HEK293T (cell line): ENCODE results near the gene OSBPL2.

Experiments used
- CTCF ChIA-PET: fragments of 350-600 bp; formaldehyde crosslinking; extraction: SDS; loops from one replicate; lab custom pipeline; 2021; ENCODE audit warnings: antibody characterized with exemption, inconsistent platforms; lab: Yijun Ruan, JAX
- POLR2A ChIA-PET: fragments of 350-600 bp; formaldehyde crosslinking; extraction: SDS; loops from one replicate; lab custom pipeline; 2020; ENCODE audit warnings: antibody characterized with exemption, inconsistent platforms; lab: Yijun Ruan, JAX
- DNase-seq: peaks from one replicate; pipeline ENCODE4 v3.0.0; 2012; ENCODE audit warnings: mixed read lengths; ENCODE audit errors: extremely low spot score
- ARNT ChIP-seq: fragments of 450-650 bp; IDR thresholded peaks from 2 replicates; pipeline ENCODE4 v1.6.1; 2017; ENCODE audit warnings: mild to moderate bottlenecking
- BHLHE40 ChIP-seq: fragments of 450-650 bp; IDR thresholded peaks from 2 replicates; pipeline ENCODE4 v1.6.1; 2016; ENCODE audit warnings: mild to moderate bottlenecking, moderate library complexity, borderline replicate concordance
- CTBP1 ChIP-seq: fragments of 450-650 bp; IDR thresholded peaks from 2 replicates; pipeline ENCODE4 v1.6.1; 2016; ENCODE audit warnings: borderline replicate concordance
- ELF4 ChIP-seq: fragments of 450-650 bp; IDR thresholded peaks from 2 replicates; pipeline ENCODE4 v1.6.1; 2017; ENCODE audit warnings: antibody characterized with exemption
- FOXA1 ChIP-seq: fragments of 450-650 bp; IDR thresholded peaks from 2 replicates; pipeline ENCODE4 v1.6.1; 2016; ENCODE audit warnings: mild to moderate bottlenecking
- FOXK2 ChIP-seq: fragments of 450-650 bp; IDR thresholded peaks from 2 replicates; pipeline ENCODE4 v1.6.1; 2016; ENCODE audit warnings: mild to moderate bottlenecking
- FOXM1 ChIP-seq: fragments of 450-650 bp; IDR thresholded peaks from 2 replicates; pipeline ENCODE4 v1.6.1; 2017; ENCODE audit warnings: mild to moderate bottlenecking, borderline replicate concordance
- HDGF ChIP-seq: fragments of 450-650 bp; IDR thresholded peaks from 2 replicates; pipeline ENCODE4 v1.6.1; 2017; ENCODE audit warnings: antibody characterized with exemption, borderline replicate concordance
- L3MBTL2 ChIP-seq: fragments of 450-650 bp; conservative IDR thresholded peaks from 2 replicates; pipeline ENCODE4 v1.6.1; 2016; ENCODE audit warnings: mild to moderate bottlenecking
- LEF1 ChIP-seq: fragments of 450-650 bp; IDR thresholded peaks from 2 replicates; pipeline ENCODE4 v1.6.1; 2017; ENCODE audit warnings: mild to moderate bottlenecking, borderline replicate concordance
- NFRKB ChIP-seq: fragments of 450-650 bp; IDR thresholded peaks from 2 replicates; pipeline ENCODE4 v1.6.1; 2016; ENCODE audit warnings: mild to moderate bottlenecking, moderate library complexity
- SP1 ChIP-seq: fragments of 450-650 bp; IDR thresholded peaks from 2 replicates; pipeline ENCODE4 v1.6.1; 2017
- SUZ12 ChIP-seq: fragments of 450-650 bp; IDR thresholded peaks from 2 replicates; pipeline ENCODE4 v1.6.1; 2016; ENCODE audit warnings: mild to moderate bottlenecking
- TARDBP ChIP-seq: fragments of 450-650 bp; IDR thresholded peaks from 2 replicates; pipeline ENCODE4 v1.6.1; 2016
- ZNF384 ChIP-seq: fragments of 450-650 bp; IDR thresholded peaks from 2 replicates; pipeline ENCODE4 v1.6.1; 2016
- TF ChIP-seq, protein P1 (sequence below): fragments of 450-650 bp; IDR thresholded peaks from 2 replicates; pipeline ENCODE4 v1.6.1; 2016

The OSBPL2 gene

DNA sequence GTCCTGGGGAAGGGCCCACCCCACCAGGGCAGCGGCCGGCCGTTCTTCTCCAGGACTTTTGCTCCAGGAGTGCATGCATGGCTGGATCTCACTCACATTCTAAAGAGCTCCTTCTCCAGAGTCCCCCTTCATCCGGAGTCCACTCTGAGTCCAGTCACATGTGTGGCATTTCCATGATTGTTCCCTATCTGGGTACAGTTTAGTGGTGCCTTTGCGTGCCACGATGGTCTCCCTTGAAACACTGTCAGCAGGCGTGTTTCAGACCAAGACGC, 20.9 kb downstream of the OSBPL2 start:
- no peak for DNase-seq
- TF ChIP-seq NFRKB (no peak), SP1 (no peak), FOXK2 (no peak), ELF4 (no peak), CTBP1 (no peak), LEF1 (no peak), FOXA1 (no peak), SUZ12 (no peak)
- CTCF ChIA-PET, result no interaction called here
- POLR2A ChIA-PET, result no interaction called here

DNA sequence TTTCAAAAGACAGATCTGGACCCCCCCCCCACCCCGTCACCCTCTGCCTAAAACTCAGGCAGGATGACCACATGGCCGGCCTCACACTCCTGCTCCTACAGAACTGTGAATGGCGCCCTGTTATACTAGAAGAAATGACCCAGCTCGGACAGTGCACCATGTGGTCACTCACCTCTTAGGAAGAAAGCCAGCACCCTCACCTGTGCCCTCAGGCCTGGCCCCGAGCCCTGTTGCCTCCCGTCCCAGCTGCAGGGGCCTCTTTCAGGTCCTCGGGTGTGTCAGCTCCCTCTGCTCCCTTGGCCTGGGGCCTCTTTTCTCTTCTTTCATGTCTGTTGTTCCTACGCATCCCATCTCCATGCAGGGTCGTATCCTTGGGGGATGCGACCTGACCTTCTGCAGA, 23.7 kb downstream of the OSBPL2 start:
- no peak for DNase-seq
- TF ChIP-seq TARDBP, result no peak
- TF ChIP-seq ARNT, result no peak
- TF ChIP-seq LEF1, result no peak
- TF ChIP-seq L3MBTL2, result no peak
- no peak for TF ChIP-seq FOXA1
- TF ChIP-seq SP1, result no peak
- no peak for TF ChIP-seq SUZ12
- no peak for TF ChIP-seq ELF4
- TF ChIP-seq FOXM1, result no peak
- TF ChIP-seq CTBP1, result no peak
- TF ChIP-seq NFRKB, result no peak
- no peak for TF ChIP-seq HDGF
- no peak for TF ChIP-seq FOXK2
- ChIA-PET POLR2A (no interaction called here), CTCF (no interaction called here)

DNA sequence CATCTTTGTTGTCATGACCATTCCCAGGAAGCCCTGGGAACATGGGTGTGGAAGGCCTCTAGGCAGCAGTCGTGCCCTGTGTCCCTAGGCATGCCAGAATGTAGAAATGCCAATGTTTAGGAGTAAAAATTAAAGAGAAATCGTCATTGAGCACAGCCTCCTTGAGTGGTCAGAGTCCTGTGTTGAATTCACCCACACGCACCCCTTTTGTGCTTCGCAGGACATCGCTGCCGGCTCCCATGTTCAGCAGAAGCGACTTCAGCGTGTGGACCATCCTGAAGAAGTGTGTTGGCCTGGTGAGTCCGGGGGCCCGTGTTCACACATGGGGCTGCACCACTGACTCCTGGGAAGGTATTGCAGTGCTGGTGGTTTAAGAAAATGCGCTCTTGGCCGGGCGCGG, 25.1 kb downstream of the OSBPL2 start:
- ChIA-PET POLR2A (no interaction called here), CTCF (no interaction called here)
- TF ChIP-seq FOXA1 (no peak), SUZ12 (no peak), LEF1 (no peak)

DNA sequence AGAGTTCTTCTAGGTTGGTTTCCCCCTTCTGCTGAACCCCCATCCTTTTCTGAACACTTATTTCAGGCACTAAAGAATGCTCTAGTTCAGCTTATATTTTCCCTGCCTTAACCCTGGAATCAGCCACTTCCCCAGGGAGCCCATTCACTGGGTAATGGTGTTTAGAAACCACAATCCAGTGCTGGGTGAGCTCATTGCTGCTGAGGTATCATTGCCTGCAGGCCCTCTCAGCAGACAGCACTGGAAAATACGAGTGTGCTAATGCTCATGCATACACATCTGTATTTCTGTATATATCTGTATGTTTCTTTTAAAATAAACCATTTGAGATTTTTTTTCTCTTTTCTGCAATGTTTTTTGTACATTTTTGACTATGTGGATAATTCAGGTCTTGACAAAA, 27.0 kb downstream of the OSBPL2 start:
- POLR2A ChIA-PET, result no interaction called here

More for the DNA sequence above, 25.1 kb downstream of the OSBPL2 start:
- DNase-seq, result no peak

DNA sequence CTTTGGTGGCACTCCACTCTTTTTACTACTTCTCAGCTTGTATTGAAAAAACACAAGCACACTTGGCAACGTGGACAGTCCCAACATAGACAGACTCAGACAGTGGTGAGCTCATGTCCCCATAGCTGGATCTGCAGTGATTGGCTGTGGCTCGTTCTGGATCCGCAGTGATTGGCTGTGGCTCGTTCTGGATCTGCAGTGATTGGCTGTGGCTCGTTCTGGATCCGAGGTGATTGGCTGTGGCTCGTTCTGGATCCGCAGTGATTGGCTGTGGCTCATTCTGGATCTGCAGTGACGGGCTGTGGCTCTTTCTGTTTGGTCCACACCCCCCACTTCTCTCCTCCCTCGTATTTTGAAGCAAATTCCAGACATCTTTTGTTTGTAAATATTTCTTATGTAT, 28.0 kb downstream of the OSBPL2 start:
- ChIA-PET POLR2A (no interaction called here), CTCF (no interaction called here)
- TF ChIP-seq ZNF384 (no peak), ARNT (peak; percentile 96)
- no peak for DNase-seq

More for the DNA sequence above, 27.0 kb downstream of the OSBPL2 start:
- TF ChIP-seq FOXM1, result no peak
- no peak for TF ChIP-seq TARDBP
- DNase-seq, result no peak
- CTCF ChIA-PET, result no interaction called here

DNA sequence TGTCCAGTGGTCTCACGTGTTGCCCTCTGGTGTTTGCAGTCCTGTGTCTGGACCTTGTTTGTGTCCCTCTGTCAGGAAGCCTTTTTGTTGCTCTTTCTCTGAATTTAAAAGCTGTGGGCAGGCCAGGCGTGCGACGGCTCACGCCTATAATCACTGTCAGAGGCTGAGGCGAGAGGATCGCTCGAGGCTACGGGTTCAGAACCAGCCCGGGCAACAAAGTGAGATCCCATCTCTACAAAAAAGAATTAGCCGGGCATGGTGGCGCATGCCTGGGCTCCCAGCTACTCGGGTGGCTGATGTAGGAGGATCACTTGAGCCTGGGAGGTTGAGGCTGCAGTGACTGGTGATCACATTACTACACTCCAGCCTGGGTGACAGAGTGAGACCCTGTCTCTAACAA, 28.5 kb downstream of the OSBPL2 start:
- TF ChIP-seq ELF4 (no peak), FOXK2 (no peak), FOXA1 (no peak), TARDBP (no peak), FOXM1 (no peak), ZNF384 (no peak), BHLHE40 (no peak), L3MBTL2 (no peak), SUZ12 (no peak)
- TF ChIP-seq, protein P1, sequence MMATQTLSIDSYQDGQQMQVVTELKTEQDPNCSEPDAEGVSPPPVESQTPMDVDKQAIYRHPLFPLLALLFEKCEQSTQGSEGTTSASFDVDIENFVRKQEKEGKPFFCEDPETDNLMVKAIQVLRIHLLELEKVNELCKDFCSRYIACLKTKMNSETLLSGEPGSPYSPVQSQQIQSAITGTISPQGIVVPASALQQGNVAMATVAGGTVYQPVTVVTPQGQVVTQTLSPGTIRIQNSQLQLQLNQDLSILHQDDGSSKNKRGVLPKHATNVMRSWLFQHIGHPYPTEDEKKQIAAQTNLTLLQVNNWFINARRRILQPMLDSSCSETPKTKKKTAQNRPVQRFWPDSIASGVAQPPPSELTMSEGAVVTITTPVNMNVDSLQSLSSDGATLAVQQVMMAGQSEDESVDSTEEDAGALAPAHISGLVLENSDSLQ, result no peak
- no peak for DNase-seq
- ChIA-PET CTCF (no interaction called here), POLR2A (no interaction called here)

DNA sequence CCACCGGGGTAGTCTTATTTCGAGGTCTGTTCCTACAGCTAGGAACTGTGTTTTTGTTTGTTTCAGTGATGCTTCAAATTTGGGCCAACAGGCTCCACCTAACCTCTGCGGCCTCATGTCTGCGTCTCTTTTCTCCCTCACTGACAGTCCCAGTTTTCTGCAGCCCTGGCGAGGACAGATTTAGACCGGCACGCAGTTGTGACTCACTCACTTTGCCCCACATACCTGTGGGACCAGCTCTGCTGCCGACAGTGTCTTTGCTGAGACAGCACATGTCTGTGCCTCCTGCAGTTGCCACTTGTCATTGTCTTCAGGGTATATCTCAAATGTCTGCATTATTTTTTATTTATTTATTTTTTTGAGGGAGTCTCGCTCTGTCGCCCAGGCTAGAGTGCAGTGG, 29.2 kb downstream of the OSBPL2 start:
- DNase-seq, result no peak
- ChIA-PET POLR2A (interaction anchor here (0.5 kb wide), 1 partner anchor 21 kb away, joined by 3 read pairs; no protein-coding TSS in a partner anchor), CTCF (no interaction called here)
- TF ChIP-seq HDGF (no peak), L3MBTL2 (no peak), LEF1 (no peak), ZNF384 (no peak), NFRKB (no peak), SUZ12 (no peak)
- TF ChIP-seq, protein P1, result no peak

DNA sequence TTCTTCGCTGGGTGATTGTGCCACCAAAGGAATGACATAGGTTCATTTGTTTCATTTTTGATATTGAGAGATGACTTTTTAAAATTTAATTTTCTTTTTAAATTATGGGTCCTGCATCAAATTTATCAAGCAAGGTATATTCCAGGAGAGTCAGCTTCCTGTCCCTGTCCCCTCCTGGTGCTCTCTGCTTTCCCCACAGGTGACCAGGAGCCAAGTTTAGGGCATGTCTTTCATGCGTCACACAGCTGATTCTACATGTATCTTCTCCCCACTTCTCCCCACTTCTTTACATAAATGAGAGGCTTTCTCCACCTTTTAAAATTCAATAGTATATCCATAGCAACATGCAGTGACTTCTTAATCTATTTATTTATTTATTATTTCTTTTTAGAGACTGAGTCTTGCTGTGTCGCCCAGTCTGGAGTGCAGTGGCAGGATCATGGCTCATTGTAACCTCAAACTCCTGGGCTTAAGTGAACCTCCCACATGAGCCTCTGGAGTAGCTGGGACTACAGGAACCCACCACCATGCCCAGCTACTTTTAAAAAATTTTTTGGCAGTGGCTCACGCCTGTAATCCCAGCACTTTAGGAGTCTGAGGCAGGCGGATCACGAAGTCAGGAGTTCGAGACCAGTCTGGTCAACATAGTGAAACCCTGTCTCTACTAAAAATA, 30.0 kb downstream of the OSBPL2 start:
- CTCF ChIA-PET, result no interaction called here
- no peak for DNase-seq
- TF ChIP-seq SUZ12 (no peak), ARNT (no peak), CTBP1 (no peak), FOXA1 (no peak), LEF1 (no peak), SP1 (no peak), FOXM1 (no peak), ZNF384 (no peak), HDGF (no peak), FOXK2 (no peak), BHLHE40 (no peak), ELF4 (no peak), L3MBTL2 (no peak)
- TF ChIP-seq, protein P1, result no peak
- POLR2A ChIA-PET, result no interaction called here
